Chondrocyte (in vitro differentiated cells): ENCODE data around the gene AHRR. TPM values are rescaled to one million over a fixed set of nuclear protein-coding genes. Genes with fewer than 3 reads are reported as not detected.
A peak's percentile ranks its signal among the peaks of the same experiment; 100 is the strongest.
"Not testable (repeated sequence)": the region's sequence is repeated elsewhere in the genome, so short reads cannot be mapped to it uniquely, and the experiment has no call there.

Experiments used
- DNase-seq: peaks from one replicate; pipeline ENCODE4 v3.0.0; 2021; ENCODE audit warnings: mixed read lengths, low spot score
- H3K27ac Mint-ChIP-seq: one replicate; pipeline ENCODE4 v1.8.0; 2021; ENCODE audit warnings: mild to moderate bottlenecking, moderate library complexity, mixed read lengths; ENCODE audit not compliant: unreplicated experiment
- H3K27me3 Mint-ChIP-seq: 2 replicates; pipeline ENCODE4 v1.8.0; 2021; ENCODE audit warnings: low read depth, mixed read lengths
- H3K36me3 Mint-ChIP-seq: 2 replicates; pipeline ENCODE4 v1.8.0; 2021; ENCODE audit warnings: low read depth, mixed read lengths
- H3K4me1 Mint-ChIP-seq: 2 replicates; pipeline ENCODE4 v1.8.0; 2021; ENCODE audit warnings: low read depth, mild to moderate bottlenecking, mixed read lengths
- H3K4me3 Mint-ChIP-seq: one replicate; pipeline ENCODE4 v1.8.0; 2021; ENCODE audit warnings: mild to moderate bottlenecking, moderate library complexity, mixed read lengths; ENCODE audit not compliant: unreplicated experiment
- H3K9me3 Mint-ChIP-seq: 2 replicates; pipeline ENCODE4 v1.8.0; 2021; ENCODE audit warnings: low read depth, mixed read lengths
- CTCF ChIP-seq: fragments of 200-600 bp; sonication (generic); IDR thresholded peaks from 2 replicates; pipeline ENCODE4 v1.5.0; 2021; ENCODE audit warnings: antibody characterized with exemption, mild to moderate bottlenecking, moderate library complexity
- total RNA-seq: library from RNA; stranded (reverse); gene quantifications from 3 replicates; pipeline ENCODE4 v1.2.1, GENCODE V29; 2021

The AHRR gene
- total RNA-seq, 1 donor from 2014 or later, result 17.3 TPM

- Mint-ChIP-seq H3K4me1 (peaks cover 14% of the 10 kb centered on the region), H3K27ac (no peak overlapping the region), H3K27me3 (no peaks in the 10 kb centered on the region), H3K4me3 (no peak overlapping the region), H3K36me3 (peaks cover 3% of the 10 kb centered on the region), H3K9me3 (no peaks in the 10 kb centered on the region)
- TF ChIP-seq CTCF, result no peak
- peak; percentile 76 for DNase-seq
These were observed 14.2 kb upstream of the AHRR start for GRCh38 chr5:307306-307705.

- peaks cover 5% of the 10 kb centered on the region for H3K36me3 Mint-ChIP-seq
- H3K4me1 Mint-ChIP-seq, result peaks cover 9% of the 10 kb centered on the region
- H3K4me3 Mint-ChIP-seq, result no peak overlapping the region
- DNase-seq, result peak; percentile 42
- TF ChIP-seq CTCF, result no peak
- H3K27me3 Mint-ChIP-seq, result no peaks in the 10 kb centered on the region
- no peaks in the 10 kb centered on the region for H3K9me3 Mint-ChIP-seq
- no peak overlapping the region for H3K27ac Mint-ChIP-seq
These were observed 13.5 kb upstream of the AHRR start for GRCh38 chr5:307794-308579.

GRCh38 chr5:308672-309271 lies 12.7 kb upstream of the AHRR start:
- peaks cover 4% of the 10 kb centered on the region for H3K4me1 Mint-ChIP-seq
- peaks cover 5% of the 10 kb centered on the region for H3K36me3 Mint-ChIP-seq
- no peak for DNase-seq
- H3K4me3 Mint-ChIP-seq, result no peak overlapping the region
- H3K9me3 Mint-ChIP-seq, result no peaks in the 10 kb centered on the region
- H3K27ac Mint-ChIP-seq, result no peak overlapping the region
- no peaks in the 10 kb centered on the region for H3K27me3 Mint-ChIP-seq
- peak; percentile 61 for TF ChIP-seq CTCF

- not testable (repeated sequence) for H3K36me3 Mint-ChIP-seq, H3K27ac Mint-ChIP-seq, H3K9me3 Mint-ChIP-seq, H3K4me1 Mint-ChIP-seq, H3K27me3 Mint-ChIP-seq, H3K4me3 Mint-ChIP-seq, DNase-seq
These were observed 11.7 kb upstream of the AHRR start for GRCh38 chr5:309831-310230.

GRCh38 chr5:310516-310915 lies 11.0 kb upstream of the AHRR start:
- Mint-ChIP-seq H3K27ac (no peak overlapping the region), H3K4me3 (no peak overlapping the region), H3K4me1 (peaks cover 4% of the 10 kb centered on the region), H3K36me3 (peaks cover 11% of the 10 kb centered on the region), H3K9me3 (no peaks in the 10 kb centered on the region), H3K27me3 (no peaks in the 10 kb centered on the region)
- TF ChIP-seq CTCF, result no peak
- DNase-seq, result no peak
